ENCODE results near the gene TCHP.
A peak's percentile ranks its signal among the peaks of the same experiment; 100 is the strongest.
"Not testable (repeated sequence)": the region's sequence is repeated elsewhere in the genome, so short reads cannot be mapped to it uniquely, and the experiment has no call there.

Gene TCHP, protein sequence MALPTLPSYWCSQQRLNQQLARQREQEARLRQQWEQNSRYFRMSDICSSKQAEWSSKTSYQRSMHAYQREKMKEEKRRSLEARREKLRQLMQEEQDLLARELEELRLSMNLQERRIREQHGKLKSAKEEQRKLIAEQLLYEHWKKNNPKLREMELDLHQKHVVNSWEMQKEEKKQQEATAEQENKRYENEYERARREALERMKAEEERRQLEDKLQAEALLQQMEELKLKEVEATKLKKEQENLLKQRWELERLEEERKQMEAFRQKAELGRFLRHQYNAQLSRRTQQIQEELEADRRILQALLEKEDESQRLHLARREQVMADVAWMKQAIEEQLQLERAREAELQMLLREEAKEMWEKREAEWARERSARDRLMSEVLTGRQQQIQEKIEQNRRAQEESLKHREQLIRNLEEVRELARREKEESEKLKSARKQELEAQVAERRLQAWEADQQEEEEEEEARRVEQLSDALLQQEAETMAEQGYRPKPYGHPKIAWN

DNA sequence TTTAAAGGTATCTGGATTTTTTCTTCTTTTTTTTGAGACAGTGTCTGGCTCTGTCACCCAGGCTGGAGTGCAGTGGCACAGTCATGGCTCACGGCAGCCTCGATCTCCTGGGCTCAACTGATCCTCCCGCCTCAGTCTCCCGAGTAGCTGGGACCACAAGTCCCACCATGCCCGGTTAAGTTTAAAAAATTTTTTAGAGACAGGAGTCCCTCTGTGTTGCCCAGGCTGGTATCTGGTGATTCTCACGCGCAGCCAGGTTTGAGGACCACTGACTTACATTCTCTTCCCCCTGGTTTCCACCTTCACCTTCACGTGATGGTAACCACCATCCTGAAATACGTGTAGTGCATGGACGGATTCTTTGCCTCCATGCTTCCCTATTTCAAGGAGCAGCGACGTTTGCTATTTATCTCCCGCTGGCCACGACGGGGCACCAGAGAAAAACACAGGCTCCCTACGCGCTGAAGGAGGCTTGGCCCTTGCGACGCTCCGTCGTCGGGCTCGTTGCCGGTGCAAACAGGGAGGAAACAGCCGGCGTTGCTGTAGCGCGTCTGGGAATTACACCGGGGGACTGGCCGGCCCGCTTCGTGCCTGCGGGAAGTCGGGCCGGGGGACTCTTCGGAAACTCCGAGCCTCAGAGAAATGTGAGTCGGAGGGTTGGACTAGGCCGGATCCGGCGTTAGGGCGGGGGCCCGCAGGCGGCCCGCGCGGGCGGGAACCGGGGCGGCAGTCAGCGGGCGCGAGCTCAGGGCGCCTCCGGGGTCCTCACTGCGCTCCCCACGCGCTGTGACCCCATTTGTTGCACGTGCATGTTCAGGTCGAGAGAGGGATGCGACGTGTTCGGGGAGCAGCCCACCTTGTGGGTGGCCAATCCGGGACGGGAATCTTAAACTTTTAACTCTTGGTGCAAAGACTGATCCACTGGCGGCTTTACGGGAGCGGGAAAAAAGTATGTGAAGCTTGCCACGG lies at the start of gene TCHP:
TCHP (plus strand) TSS at position 492 of the 969 bp plus-strand sequence. CDS start 2,753 bp downstream, outside the sequence.
- peak; percentile 67 for DNase-seq (ENCODE audit: low read depth, low spot score)

- DNase-seq (ENCODE audit: low read depth, low spot score) = not testable (repeated sequence)
Measured at GRCh38 chr12:109850518-109850917, 49.6 kb upstream of the TCHP start.

GRCh38 chr12:109855377-109855776 lies 44.7 kb upstream of the TCHP start:
- DNase-seq (ENCODE audit: low read depth, low spot score) = no peak

GRCh38 chr12:109857715-109858114 lies 42.4 kb upstream of the TCHP start:
- no peak for DNase-seq (ENCODE audit: low read depth, low spot score)

DNA sequence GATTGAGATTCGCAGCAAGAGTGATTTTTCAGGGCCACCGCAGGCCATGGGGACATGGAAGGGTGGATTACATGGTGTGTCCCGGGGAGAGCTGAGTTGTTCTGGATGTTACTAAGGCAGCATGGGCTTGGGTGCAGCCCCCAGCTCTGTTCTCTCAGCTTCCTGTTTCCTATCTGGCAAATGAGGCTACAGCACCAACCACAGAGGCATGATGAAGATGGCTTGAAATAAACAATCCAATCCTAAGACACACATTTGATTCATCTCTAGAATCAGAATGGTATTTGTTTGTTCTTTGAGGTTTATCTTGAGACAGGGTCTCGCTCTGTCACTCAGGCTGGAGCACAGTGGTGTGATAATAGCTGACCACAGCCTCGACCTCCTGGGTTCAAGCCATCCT lies 41.3 kb upstream of the TCHP start:
- DNase-seq (ENCODE audit: low read depth, low spot score) = no peak

GRCh38 chr12:109860977-109861376 lies 39.1 kb upstream of the TCHP start:
- no peak for DNase-seq (ENCODE audit: low read depth, low spot score)

GRCh38 chr12:109861689-109862314 lies 38.3 kb upstream of the TCHP start:
- no peak for DNase-seq (ENCODE audit: low read depth, low spot score)

- DNase-seq (ENCODE audit: low read depth, low spot score) = not testable (repeated sequence)
Measured at GRCh38 chr12:109862491-109862890, 37.6 kb upstream of the TCHP start.

DNA sequence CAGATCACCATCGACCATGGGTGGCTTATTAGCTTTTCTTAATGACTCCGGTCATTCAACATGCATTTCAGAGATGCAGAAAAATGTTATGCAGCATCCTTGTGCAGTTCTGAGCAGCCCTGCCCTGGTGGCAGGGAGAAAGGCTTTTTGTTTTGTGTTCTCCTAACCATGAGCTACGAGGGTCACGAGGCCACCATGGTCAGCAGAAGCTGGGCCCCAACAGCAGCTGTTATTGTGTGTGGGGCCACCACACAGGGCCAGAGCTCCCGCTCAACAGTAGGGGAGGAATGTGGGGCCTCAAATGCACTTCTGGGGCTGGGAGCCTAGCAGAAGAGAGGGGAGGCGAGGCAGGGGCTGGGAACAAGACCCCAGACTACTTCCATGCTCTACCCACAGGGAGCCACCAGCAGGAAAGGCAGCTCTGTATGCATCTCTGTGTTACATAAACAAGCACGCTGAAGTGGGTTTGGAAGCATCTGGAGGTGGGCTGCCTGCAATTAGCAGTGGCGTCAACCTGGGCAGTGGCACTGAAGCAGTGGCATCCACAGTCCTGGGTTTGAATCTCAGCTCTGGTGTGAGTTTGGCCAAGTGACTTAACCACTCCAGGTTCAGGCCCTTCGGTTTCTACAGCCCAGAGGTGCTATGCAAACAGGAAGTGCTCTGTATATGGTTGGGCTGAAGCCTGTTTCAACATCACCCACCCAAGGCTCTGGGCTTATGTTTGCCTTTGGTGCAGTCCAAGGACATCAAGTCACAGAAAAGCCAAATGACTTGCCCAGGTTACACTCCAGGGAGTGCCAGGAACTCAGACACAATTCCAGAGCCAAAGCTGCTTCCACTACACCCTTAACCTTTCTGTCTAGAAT lies 36.0 kb upstream of the TCHP start:
- no peak for DNase-seq (ENCODE audit: low read depth, low spot score)

GRCh38 chr12:109864916-109865315 lies 35.2 kb upstream of the TCHP start:
- no peak for DNase-seq (ENCODE audit: low read depth, low spot score)

DNA sequence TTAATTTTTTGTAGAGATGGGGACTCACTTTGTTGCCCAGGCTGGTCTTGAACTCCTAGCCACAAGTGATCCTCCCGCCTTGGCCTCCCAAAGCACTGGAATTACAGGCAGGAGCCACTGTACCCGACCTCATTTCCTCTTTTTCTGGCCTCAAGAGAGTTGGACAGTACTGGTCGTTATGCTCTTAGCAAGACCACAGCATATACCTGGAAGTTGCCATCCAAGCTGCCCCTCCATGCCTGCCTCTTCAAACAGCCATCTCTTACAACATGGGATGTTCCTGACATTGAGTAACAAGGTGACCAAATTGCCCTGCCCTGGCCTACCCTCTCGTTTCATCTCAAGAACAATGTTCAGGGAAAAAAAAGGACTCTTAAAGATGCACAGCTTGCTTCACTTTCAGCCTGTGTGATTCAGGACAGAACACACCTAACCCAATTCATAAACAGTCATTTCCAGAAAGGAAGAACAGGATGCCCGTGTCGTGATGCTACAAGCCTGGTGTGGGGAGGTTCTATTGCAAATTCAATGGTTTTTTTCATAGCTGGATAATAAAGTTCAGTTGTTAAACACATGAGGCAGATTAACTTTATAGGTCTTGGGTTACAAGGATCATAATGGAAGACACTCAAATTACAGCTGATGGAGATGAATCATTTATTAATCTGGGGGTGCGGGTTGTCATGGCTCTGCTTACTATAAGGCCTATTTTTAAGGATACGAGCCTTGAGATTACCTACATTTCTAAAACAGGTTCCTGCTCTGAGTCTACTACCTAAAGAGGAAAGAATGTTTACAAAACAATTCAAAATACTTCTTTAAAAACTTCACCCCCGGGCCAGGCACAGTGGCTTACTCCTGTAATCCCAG lies 31.7 kb upstream of the TCHP start:
- no peak for DNase-seq (ENCODE audit: low read depth, low spot score)

- no peak for DNase-seq (ENCODE audit: low read depth, low spot score)
Measured at GRCh38 chr12:109870648-109871047, 29.4 kb upstream of the TCHP start.

- DNase-seq (ENCODE audit: low read depth, low spot score) = no peak
Measured at GRCh38 chr12:109871668-109872314, 28.3 kb upstream of the TCHP start.

DNA sequence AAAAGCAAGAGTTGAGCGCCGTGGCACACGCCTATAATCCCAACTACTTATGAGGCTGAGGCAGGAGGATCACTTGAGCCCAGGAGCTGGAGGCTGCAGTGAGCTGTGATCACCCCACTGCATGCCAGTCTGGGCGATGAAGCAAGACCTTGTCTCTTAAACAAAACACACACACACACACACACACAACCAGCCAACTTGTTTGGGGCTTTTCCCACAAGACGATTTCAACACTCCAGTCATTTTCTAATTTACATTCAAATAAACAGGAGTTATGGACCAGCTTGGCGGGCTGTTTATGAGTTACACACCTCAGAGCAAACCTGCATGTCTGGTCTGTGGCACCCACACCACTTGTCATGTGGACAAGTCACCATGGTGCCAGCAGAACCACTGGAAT lies 26.4 kb upstream of the TCHP start:
- DNase-seq (ENCODE audit: low read depth, low spot score) = no peak

DNA sequence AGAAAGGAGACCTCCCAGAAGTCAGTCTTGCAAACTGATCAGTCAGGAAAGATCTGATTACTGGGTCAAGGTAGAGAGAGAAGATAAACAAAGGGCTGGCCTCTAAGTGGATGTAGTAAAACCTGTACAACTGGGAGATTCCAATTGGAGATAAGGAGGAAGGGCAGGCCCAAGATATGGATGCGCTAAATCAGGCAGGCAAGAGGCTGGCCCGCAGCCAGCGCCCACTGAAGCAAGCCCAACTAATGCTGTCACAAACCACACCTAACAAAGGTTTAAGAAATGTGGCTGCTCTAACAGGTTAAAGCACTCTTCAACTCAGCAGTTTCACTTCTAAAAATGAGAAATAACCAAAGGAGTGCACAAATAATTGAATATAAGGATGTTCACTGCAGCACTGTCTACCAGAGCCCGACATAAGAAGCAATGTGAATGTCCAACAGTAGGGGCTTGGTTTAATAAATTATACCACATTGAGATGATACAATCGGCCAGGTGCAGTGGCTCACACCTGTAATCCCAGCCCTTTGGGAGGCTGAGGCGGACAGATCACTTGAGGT lies 24.4 kb upstream of the TCHP start:
- DNase-seq (ENCODE audit: low read depth, low spot score) = no peak

DNA sequence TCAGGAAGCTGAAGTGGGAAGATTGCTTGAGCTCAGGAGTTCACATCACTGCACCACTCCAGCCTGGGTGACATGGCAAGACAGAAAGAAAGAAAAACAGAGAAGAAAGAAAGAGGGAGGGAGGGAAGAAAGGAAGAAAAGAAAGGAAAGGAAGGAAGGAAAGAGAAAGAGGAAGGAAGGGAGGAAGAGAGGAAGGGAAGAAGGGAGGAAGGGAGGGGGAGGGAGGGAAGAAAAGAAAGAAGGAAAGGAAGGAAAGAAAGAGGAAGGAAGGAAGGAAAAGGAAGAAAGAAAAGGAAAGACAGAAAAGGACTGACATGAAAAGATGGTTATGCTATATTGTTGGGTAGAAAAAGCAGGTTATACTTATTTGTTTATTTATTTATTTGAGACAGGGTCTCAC lies 23.7 kb upstream of the TCHP start:
- no peak for DNase-seq (ENCODE audit: low read depth, low spot score)

DNA sequence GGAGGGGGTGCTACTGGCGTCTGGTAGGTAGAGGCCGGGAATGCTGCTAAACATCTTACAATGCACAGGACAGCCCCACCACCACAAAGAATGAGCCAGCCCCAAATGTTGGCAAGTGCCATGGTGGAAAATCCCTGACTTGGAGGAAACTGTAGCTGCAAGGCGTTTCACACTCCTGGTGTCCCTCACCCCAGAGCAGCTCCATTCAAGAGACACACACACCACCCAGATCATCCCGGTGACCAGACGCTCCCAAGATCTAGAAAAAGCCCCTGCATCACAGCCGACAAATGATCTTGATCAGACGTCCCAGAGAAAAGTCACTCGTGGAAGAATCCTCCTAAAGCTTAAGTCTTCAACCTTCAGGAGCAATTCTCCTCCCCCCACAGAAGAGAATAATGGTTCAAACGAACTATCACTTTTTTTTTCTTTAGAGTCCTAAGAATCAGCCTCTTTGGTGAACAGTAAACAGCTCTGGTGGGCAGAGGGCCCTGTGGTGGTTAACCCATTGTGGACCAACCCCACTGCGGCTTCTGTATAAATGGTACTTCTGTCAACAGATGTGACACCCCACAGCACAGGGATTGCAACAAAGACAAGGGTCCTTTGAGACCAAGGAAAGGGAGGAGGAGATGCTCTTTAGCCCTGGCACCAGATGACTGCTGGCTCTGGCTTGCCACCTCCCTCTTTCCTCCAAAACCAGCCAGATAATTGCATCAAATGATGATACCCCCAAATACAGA lies 22.4 kb upstream of the TCHP start:
- DNase-seq (ENCODE audit: low read depth, low spot score) = no peak

- DNase-seq (ENCODE audit: low read depth, low spot score) = no peak
Measured at GRCh38 chr12:109878247-109878625, 21.8 kb upstream of the TCHP start.
